K562 treated with DMSO at 1 percent for 4 hours (cell line): ENCODE measurements around the gene IL17F. TPM values are rescaled to one million over a fixed set of nuclear protein-coding genes. Genes with fewer than 3 reads are reported as not detected.

Experiments used
- total RNA-seq: library from RNA; unstranded; fragments of 300-600 nt; gene quantifications from 2 replicates; pipeline ENCODE4 v1.2.3, GENCODE V29; 2022; ENCODE audit not compliant: insufficient read depth

The IL17F gene
- total RNA-seq = not detected in 2 replicates

DNA sequence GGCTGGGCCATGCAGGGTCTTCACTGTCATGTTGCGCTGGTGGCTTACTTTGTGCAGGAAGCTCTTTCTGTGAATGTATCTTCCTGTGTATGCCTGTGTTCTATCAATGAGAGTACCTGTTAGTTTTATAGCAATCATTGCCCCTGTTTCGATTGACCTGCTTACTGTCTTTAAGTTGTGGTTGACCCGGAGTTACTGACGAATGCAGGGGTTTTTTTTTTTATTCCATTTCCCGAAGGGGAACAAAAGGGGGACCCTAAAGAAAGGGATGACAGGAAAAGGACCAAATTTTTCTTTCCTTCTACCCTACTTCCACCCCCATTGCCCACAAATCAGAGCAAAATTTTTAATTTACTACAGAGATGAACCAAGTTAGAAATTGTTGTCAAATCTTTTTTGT lies at the start of gene IL17F:
IL17F (minus strand) TSS at position 101 of the 400 bp plus-strand sequence; CDS start at position 30, 71 bp downstream.

GRCh38 chr6:52284460-52285176 lies 40.3 kb upstream of the IL17F start, which contains the start of gene MCM3:
MCM3 (minus strand) TSS chr6:52284742; CDS start chr6:52284674, 68 bp downstream.

Other genes with a start within 250 kb of the IL17F start
- 0.07 TPM in 1 of 2 replicates, not detected in the other for gene PKHD1, start 156.9 kb downstream of the IL17F start, total RNA-seq
- not detected in 2 replicates for gene IL17A, start 58.1 kb downstream of the IL17F start, total RNA-seq
- 163 and 205 TPM in 2 replicates for gene MCM3, start 40.2 kb upstream of the IL17F start, total RNA-seq
- 9.3 and 12.5 TPM in 2 replicates for gene PAQR8, start 117.7 kb upstream of the IL17F start, total RNA-seq
- 5.3 and 16.8 TPM in 2 replicates for gene EFHC1, start 175.8 kb upstream of the IL17F start, total RNA-seq